HEK293 (cell line): ENCODE data around the gene ZFP36.
A peak's percentile ranks its signal among the peaks of the same experiment; 100 is the strongest.

ENCODE experiments used
- ATF2 ChIP-seq: fragments of 450-650 bp; formaldehyde crosslinking; IDR thresholded peaks from 2 replicates; pipeline ENCODE4 v1.5.1; 2016; ENCODE audit warnings: missing biosample characterization, missing genetic modification characterization, low read depth
- BCL11B ChIP-seq: fragments of 450-650 bp; formaldehyde crosslinking; IDR thresholded peaks from 2 replicates; pipeline ENCODE4 v1.5.1; 2016; ENCODE audit warnings: low read depth, missing biosample characterization, missing genetic modification characterization
- FEZF1 ChIP-seq: fragments of 450-650 bp; formaldehyde crosslinking; IDR thresholded peaks from 2 replicates; pipeline ENCODE4 v1.5.1; 2016; ENCODE audit warnings: missing biosample characterization, missing genetic modification characterization
- IKZF3 ChIP-seq: fragments of 450-650 bp; IDR thresholded peaks from 2 replicates; pipeline ENCODE4 v1.5.0; 2018; ENCODE audit warnings: missing biosample characterization, mild to moderate bottlenecking, missing genetic modification characterization, moderate library complexity
- KLF10 ChIP-seq: fragments of 450-650 bp; IDR thresholded peaks from 2 replicates; pipeline ENCODE4 v1.5.1; 2018; ENCODE audit warnings: missing biosample characterization, mild to moderate bottlenecking, missing genetic modification characterization
- KLF8 ChIP-seq: fragments of 450-650 bp; formaldehyde crosslinking; IDR thresholded peaks from 2 replicates; pipeline ENCODE4 v1.5.1; 2016; ENCODE audit warnings: missing biosample characterization, missing genetic modification characterization
- MZF1 ChIP-seq: fragments of 450-650 bp; formaldehyde crosslinking; IDR thresholded peaks from 2 replicates; pipeline ENCODE4 v1.5.1; 2017; ENCODE audit warnings: missing biosample characterization, missing genetic modification characterization, borderline replicate concordance
- PRDM2 ChIP-seq: fragments of 450-650 bp; formaldehyde crosslinking; IDR thresholded peaks from 2 replicates; pipeline ENCODE4 v1.5.1; 2016; ENCODE audit warnings: missing biosample characterization, missing genetic modification characterization, borderline replicate concordance
- PRDM6 ChIP-seq: fragments of 450-650 bp; formaldehyde crosslinking; IDR thresholded peaks from 2 replicates; pipeline ENCODE4 v1.5.1; 2017; ENCODE audit warnings: missing biosample characterization, missing genetic modification characterization
- RBAK ChIP-seq: fragments of 450-650 bp; formaldehyde crosslinking; IDR thresholded peaks from 2 replicates; pipeline ENCODE4 v1.5.1; 2016; ENCODE audit warnings: missing biosample characterization, missing genetic modification characterization
- SETDB1 ChIP-seq: IDR thresholded peaks from one replicate; pipeline ENCODE4 v1.6.1; 2017; ENCODE audit warnings: mild to moderate bottlenecking, low read length, moderate library complexity, mixed read lengths; ENCODE audit not compliant: insufficient read length
- YY1 ChIP-seq: fragments of 450-650 bp; formaldehyde crosslinking; IDR thresholded peaks from 2 replicates; pipeline ENCODE4 v1.5.1; 2018; ENCODE audit warnings: missing biosample characterization, missing genetic modification characterization
- ZBTB1 ChIP-seq: fragments of 450-650 bp; formaldehyde crosslinking; IDR thresholded peaks from 2 replicates; pipeline ENCODE4 v1.5.1; 2016; ENCODE audit warnings: missing biosample characterization, missing genetic modification characterization
- ZBTB17 ChIP-seq: fragments of 450-650 bp; formaldehyde crosslinking; IDR thresholded peaks from 2 replicates; pipeline ENCODE4 v1.5.1; 2016; ENCODE audit warnings: missing biosample characterization, missing genetic modification characterization
- ZBTB26 ChIP-seq: fragments of 450-650 bp; formaldehyde crosslinking; optimal IDR thresholded peaks from 2 replicates; pipeline ENCODE3; 2016; ENCODE audit warnings: missing biosample characterization, mild to moderate bottlenecking, missing genetic modification characterization
- ZFP3 ChIP-seq: fragments of 450-650 bp; formaldehyde crosslinking; IDR thresholded peaks from 2 replicates; pipeline ENCODE4 v1.5.1; 2016; ENCODE audit warnings: low read depth, missing biosample characterization, missing genetic modification characterization
- ZNF10 ChIP-seq: fragments of 450-650 bp; formaldehyde crosslinking; IDR thresholded peaks from 2 replicates; pipeline ENCODE4 v1.5.1; 2017; ENCODE audit warnings: missing biosample characterization, missing genetic modification characterization
- ZNF292 ChIP-seq: fragments of 450-650 bp; formaldehyde crosslinking; IDR thresholded peaks from 2 replicates; pipeline ENCODE4 v1.5.1; 2016; ENCODE audit warnings: low read depth, missing biosample characterization, missing genetic modification characterization, borderline replicate concordance
- ZNF362 ChIP-seq: fragments of 450-650 bp; formaldehyde crosslinking; IDR thresholded peaks from 2 replicates; pipeline ENCODE4 v1.5.1; 2016; ENCODE audit warnings: missing biosample characterization, missing genetic modification characterization
- ZNF529 ChIP-seq: fragments of 450-650 bp; formaldehyde crosslinking; IDR thresholded peaks from 2 replicates; pipeline ENCODE4 v1.5.1; 2017; ENCODE audit warnings: missing genetic modification characterization, missing biosample characterization; ENCODE audit not compliant: insufficient replicate concordance
- ZNF561 ChIP-seq: fragments of 450-650 bp; IDR thresholded peaks from 2 replicates; pipeline ENCODE4 v1.5.1; 2018; ENCODE audit warnings: missing biosample characterization, missing genetic modification characterization, borderline replicate concordance
- ZNF580 ChIP-seq: fragments of 450-650 bp; formaldehyde crosslinking; IDR thresholded peaks from 2 replicates; pipeline ENCODE4 v1.5.1; 2016; ENCODE audit warnings: missing biosample characterization, missing genetic modification characterization
- ZNF624 ChIP-seq: fragments of 450-650 bp; formaldehyde crosslinking; IDR thresholded peaks from 2 replicates; pipeline ENCODE4 v1.5.1; 2017; ENCODE audit warnings: missing biosample characterization, missing genetic modification characterization
- ZNF654 ChIP-seq: fragments of 450-650 bp; formaldehyde crosslinking; IDR thresholded peaks from 2 replicates; pipeline ENCODE4 v1.5.1; 2016; ENCODE audit warnings: low read depth, missing biosample characterization, missing genetic modification characterization
- ZNF707 ChIP-seq: fragments of 450-650 bp; formaldehyde crosslinking; IDR thresholded peaks from 2 replicates; pipeline ENCODE4 v1.5.1; 2016; ENCODE audit warnings: missing biosample characterization, missing genetic modification characterization
- ZSCAN4 ChIP-seq: fragments of 450-650 bp; formaldehyde crosslinking; IDR thresholded peaks from 2 replicates; pipeline ENCODE4 v1.5.1; 2017; ENCODE audit warnings: missing biosample characterization, missing genetic modification characterization

ZFP36 gene

GRCh38 chr19:39435499-39436349 lies 29.1 kb downstream of the ZFP36 start, which contains the start of gene RPS16 (continued):
- no peak; the same call in 1 of the 2 replicates for TF ChIP-seq PRDM2 (tag by site-specific recombination)
- TF ChIP-seq PRDM6 (tag by site-specific recombination): no peak
- TF ChIP-seq ZNF561 (tag by site-specific recombination): peak; percentile 42; the same call in 1 of the 2 replicates
- TF ChIP-seq ZNF10 (tag by site-specific recombination): peak; percentile 12; the same call in 1 of the 2 replicates
- peak; percentile 94 for TF ChIP-seq BCL11B (tag by site-specific recombination)
- no peak for TF ChIP-seq MZF1 (tag by site-specific recombination)
- TF ChIP-seq YY1 (tag by site-specific recombination): peak; percentile 67; the same call in 1 of the 2 replicates
- no peak for TF ChIP-seq FEZF1 (tag by site-specific recombination)
- no peak for TF ChIP-seq ZNF624 (tag by site-specific recombination)
- TF ChIP-seq RBAK (tag by site-specific recombination): 0 out of 2 replicates have a peak, but pooled peaks have one; percentile 25
- no peak for TF ChIP-seq SETDB1
- no peak for TF ChIP-seq ZNF292 (tag by site-specific recombination)
- no peak for TF ChIP-seq ZSCAN4
- no peak for TF ChIP-seq IKZF3 (tag by site-specific recombination)
- no peak for TF ChIP-seq ZNF707 (tag by site-specific recombination)
- TF ChIP-seq ZBTB17 (tag by site-specific recombination): peak; percentile 80
- peak; percentile 87 for TF ChIP-seq ZBTB1 (tag by site-specific recombination)
- peak; percentile 70 for TF ChIP-seq ZBTB26 (tag by site-specific recombination)
- TF ChIP-seq ZNF362 (tag by site-specific recombination): no peak
- no peak for TF ChIP-seq ZFP3 (tag by site-specific recombination)
- peak; percentile 87 for TF ChIP-seq KLF10 (tag by site-specific recombination)
- TF ChIP-seq ATF2 (tag by site-specific recombination): no peak
- peak; percentile 100 for TF ChIP-seq ZNF580 (tag by site-specific recombination)
- TF ChIP-seq ZNF529 (tag by site-specific recombination): no peak
- no peak for TF ChIP-seq ZNF654 (tag by site-specific recombination)
- TF ChIP-seq KLF8 (tag by site-specific recombination): peak; percentile 100
